ENCODE measurements around the gene SLC6A13. TPM values are rescaled to one million over a fixed set of nuclear protein-coding genes. Genes with fewer than 3 reads are reported as not detected.

Gene SLC6A13
- total RNA-seq, 1 experiment from 2014 or later = not detected

DNA sequence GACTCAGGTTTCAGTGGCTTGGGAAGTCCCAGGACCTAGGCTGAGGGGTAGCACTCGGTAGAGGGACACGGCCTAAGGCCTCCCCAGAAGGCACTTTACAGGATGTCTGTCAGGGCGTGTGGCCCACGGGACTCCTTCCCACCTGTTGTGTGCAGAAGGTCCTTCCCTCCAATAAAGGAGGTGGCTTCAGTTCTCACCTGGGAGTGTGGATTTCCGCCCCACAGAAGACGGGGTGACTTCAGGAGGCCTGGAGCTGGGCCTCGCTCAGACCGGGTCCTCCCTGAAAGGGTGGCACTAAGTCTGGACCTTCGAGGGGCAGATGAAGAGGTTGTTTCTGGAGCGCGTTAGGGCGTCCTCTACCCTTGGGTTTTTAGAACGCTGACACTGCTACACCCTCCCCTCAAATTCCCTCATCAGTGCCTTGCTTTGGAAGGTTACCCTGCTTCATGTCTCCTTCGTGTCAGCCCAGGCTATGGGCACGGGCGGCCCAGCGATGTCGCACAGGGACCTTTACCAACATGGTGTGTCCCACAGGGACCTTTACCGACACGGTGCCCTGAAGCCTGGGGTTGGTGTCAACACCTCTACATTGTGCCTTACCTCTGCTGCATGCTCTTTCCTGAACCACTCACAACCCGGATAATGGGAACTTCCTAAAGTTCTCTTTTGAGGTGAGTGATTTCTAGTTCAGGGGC lies 55.7 kb downstream of the SLC6A13 start:
- DNase-seq (ENCODE audit: low spot score) = no peak
- in situ Hi-C loops (cut with HindIII; ENCODE audit: low sequenced_read_pairs) = no loop called here

DNA sequence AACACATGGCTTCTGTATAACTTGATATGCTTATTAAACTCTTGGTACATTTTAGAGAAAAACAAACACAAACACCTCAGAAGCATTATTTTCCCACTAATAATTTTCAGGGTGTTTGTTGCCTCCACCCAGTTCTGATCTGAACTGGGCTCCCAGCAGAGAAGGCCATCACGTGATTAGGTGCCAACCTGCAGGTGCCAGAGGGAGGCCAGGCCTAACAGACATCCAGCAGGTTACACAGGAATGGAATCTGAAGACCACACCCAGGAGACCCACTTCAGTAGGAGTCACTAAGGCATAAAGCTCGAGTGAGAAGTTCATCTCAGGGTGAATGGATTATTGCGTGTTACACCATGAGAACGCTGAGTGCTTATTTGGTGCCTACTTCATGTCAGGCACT lies 57.6 kb downstream of the SLC6A13 start:
- in situ Hi-C loops (cut with HindIII; ENCODE audit: low sequenced_read_pairs) = no loop called here
- DNase-seq (ENCODE audit: low spot score) = no peak

DNA sequence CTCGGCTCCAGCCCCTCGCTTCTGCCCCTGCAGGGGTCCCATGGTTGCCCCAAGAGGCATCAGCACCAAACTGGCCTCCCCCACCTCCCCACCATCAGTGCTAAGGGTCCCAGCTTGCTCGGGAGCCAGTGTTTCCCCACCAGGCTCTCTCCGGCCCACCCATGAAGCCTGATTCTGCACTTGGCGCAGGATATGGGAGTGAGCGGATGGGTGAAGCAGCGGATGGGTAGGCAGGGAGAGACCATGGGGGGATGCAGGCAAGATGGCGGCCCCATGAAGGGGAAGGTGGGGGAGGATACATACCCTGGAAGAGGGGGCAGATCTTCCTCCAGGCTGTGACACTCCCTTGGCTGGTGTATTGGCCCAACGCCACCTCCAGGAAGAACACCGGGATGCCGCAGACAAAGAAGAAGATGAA lies 58.4 kb downstream of the SLC6A13 start:
- in situ Hi-C loops (cut with HindIII; ENCODE audit: low sequenced_read_pairs) = no loop called here
- DNase-seq (ENCODE audit: low spot score) = no peak

DNA sequence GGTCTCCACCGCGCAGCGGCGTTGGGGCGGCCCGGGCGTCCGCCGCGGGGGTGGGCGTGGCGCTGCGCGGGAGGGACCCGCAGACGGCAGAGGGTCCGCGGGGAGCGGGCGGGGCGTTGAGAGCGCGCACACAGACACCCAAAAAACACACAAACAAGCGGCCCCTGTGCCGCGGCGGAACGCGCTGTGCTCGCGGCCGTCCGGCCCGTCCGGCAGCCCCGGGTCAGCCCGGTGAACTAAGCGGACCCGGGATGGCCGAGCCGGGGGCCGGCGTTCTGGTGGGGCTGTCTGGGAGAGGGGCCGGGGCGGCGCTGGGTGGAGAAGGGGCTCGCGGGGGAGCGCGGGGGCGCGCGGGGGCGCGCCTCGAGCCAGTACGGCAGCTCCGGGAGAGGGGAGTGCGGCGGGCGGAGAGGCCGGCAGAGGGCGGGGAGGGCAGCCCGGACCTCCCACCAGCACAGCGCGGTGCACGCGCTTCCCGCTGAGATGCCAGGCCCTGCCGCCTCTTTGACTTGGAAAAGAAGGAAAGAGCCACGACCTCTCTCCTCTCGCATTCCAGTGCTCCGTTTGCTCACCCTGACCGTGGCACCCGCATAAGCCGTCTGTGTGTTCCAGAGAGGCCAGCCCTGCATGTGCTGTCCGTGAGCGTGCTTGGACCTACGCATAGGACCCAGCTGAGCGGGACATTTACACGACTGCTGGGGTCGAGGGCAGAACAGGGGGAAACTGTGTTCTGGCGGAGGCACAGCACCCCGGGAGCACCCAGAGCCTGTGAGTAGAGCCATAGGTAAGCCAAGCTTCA lies 59.0 kb downstream of the SLC6A13 start:
- peak; percentile 53 for DNase-seq (ENCODE audit: low spot score)
- in situ Hi-C loops (cut with HindIII; ENCODE audit: low sequenced_read_pairs) = no loop called here

DNA sequence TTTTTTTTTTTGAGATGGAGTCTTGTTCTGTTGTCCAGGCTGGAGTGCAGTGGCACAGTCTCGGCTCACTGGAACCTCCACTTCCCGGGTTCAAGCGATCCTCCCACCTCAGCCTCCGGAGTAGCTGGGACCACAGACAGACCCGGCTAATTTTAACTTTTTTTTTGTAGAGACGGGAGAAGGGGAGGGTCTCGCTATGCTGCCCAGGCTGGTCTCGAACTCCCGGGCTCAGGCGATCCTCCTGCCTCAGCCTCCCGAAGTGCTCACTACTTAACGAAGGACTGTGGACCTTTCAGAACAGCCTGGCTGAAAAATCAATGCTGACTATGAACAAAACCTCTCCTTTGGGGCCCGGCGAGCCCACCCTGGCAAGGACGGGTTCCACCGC lies 59.6 kb downstream of the SLC6A13 start:
- in situ Hi-C loops (cut with HindIII; ENCODE audit: low sequenced_read_pairs) = no loop called here

DNA sequence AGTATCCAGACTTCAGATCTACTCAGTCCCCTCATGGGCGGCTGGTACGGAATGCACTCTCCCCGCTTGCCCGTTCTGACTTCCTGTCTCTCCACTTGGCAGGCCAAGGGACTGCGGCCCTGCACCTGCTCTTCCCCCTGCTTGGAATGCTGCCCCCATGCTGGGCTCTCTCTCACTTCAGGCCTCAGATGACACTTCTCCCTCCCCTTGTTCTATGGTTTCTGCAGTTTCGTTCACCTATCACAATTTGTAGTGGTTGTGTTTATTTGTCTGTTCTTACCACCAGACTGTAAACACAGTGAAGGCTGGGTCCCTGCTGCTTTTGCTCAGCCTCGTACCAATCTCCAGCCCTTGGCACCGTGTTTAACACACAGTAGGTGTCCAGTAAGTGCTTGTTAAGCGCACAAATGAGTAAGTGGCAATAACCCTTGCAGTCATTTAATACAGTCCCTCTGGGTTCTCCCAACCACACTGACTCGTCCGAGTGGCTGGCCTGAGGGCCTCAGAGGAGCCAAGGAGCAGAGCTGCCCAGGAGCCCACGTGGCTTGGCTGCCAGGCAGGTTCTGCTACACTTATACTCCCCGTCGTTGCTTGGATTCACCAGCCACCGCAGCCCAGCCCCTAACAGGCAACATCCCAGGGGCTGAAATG lies 60.4 kb downstream of the SLC6A13 start:
- in situ Hi-C loops (cut with HindIII; ENCODE audit: low sequenced_read_pairs) = no loop called here
- DNase-seq (ENCODE audit: low spot score) = peak; percentile 92

More for the DNA sequence above, 59.6 kb downstream of the SLC6A13 start:
- no peak for DNase-seq (ENCODE audit: low spot score)

DNA sequence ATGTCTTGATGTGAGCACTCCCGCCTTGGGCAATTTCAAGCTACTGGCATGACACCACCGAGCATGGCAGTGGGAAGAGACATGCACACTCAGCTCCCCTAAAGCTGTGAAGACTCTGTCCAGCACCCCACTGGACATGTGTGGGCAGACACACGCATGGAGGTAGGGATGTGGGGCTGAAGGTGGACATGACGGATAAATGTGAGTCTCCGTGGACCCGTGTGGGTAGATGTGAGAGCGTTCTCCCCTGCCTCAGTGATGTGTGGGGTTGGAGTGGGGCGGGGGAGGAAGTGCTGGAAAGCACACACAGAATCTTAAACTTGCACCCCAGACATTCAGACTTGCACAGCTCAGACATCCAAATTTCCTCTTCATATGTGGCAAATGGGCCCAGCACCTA lies 61.3 kb downstream of the SLC6A13 start:
- in situ Hi-C loops (cut with HindIII; ENCODE audit: low sequenced_read_pairs) = no loop called here
- DNase-seq (ENCODE audit: low spot score) = no peak

DNA sequence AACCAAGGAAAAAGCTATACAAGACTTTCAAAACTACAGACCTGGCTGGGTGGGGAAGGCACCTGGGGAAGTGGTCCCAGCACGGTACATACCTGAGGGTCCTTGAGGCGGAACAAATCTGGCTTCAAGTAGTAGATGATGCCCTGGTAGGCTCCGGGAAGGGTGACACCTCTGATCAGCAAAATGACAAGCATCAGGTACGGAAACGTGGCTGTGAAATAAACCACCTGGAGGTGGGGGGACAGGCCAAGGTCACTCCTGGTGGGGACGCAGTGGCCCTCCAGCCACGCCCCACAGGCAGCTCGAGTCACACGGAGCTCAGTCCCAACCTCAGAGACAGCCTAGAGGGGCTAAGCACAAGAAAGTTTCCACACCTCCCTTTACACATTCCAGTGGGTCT lies 63.9 kb downstream of the SLC6A13 start:
- no peak for DNase-seq (ENCODE audit: low spot score)
- in situ Hi-C loops (cut with HindIII; ENCODE audit: low sequenced_read_pairs) = no loop called here

DNA sequence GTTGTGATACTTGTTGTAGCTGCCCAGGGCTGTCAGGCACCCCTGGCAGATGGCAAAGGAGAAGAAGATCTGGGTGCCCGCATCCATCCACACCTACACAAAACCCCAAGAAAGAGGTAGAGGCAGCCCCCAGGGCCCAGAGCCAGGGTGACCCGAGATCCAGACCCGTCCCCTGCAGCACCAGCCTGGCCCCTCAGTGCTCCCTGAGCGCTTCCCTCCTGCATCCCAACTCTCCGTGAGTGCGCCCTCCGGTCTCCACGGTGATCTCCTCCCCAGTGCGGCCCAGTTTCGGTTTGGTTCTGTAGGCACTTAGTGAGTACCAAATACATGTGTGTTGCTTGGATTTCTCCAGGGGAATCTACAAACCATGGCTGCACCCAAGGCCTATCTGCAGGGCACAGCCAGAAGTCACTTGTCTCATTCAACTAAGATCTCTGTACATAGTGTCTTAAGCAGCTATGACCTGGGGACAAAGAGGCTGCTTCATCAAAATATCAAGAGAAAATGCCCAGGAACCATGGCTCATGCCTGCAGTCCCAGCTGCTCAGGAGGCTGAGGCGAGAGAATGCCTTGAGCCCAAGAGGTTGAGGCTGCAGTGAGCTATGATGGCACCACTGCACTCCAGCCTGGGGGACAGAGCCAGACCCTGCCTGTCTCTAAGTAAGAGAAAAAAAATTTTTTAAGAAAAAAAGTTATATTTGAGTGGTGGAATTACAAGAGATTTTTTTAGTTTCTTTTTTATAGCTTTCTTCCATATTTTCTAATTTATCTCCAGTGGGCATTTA lies 64.5 kb downstream of the SLC6A13 start:
- in situ Hi-C loops (cut with HindIII; ENCODE audit: low sequenced_read_pairs) = no loop called here
- DNase-seq (ENCODE audit: low spot score) = no peak

DNA sequence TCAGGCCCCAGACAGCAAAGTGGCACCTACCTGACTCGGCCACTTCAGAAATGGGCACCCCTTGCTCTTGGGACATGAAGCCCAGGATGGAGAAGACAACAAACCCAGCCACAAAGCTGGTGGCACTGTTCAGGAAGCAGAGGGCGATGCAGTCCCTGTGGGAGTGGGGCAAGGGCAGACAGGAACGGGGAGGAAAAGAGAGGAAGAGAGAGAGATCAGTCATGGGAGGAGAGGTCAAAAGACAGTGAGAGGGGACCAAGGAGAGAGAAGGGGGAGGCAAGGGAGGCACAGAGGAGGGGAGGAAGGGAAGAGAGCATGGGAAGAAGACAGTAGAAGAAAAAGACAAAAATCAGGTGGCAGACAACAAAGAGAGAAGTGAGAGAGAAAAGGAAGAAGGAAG lies 65.3 kb downstream of the SLC6A13 start:
- no peak for DNase-seq (ENCODE audit: low spot score)
- in situ Hi-C loops (cut with HindIII; ENCODE audit: low sequenced_read_pairs) = no loop called here

DNA sequence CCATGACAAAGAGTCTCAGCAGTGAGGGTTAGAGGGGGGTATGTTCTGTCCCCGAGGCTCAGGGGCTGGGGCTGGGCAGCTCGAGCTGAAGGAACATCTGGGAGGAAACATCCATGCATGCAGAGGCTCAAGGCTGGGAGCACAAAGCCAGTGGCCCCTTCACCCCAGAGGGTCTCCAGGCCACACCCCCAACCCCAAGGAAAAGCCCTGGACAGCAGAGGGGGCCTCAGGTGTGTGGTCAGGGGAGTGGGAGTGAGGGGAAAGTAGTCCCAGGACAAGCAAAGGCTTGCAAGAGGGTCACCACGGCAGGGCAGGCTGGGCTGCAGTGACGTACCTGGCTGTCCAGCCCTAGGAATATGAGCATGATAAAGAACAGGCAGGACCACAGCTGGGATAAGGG lies 66.2 kb downstream of the SLC6A13 start:
- in situ Hi-C loops (cut with HindIII; ENCODE audit: low sequenced_read_pairs) = no loop called here

DNA sequence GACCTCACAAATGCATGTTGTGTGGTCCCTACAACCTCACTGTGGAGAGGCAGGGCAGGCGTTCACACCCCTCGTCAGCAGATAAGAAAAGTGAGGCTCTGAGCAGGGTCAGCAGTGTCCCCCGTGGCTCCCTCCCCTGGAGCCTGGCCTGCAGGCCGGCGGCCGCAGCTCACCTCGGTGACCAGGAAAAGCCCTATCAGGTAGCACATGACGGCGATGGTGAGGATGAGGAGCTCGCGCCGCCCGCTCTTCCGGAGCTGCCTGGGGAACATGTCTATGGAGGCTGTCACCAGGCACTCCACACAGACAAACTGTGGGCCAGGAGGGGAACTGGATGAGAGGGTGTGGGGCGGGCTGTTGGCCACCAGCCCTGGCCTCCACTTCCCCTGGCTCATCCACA lies 66.7 kb downstream of the SLC6A13 start:
- in situ Hi-C loops (cut with HindIII; ENCODE audit: low sequenced_read_pairs) = no loop called here

More for the DNA sequence above, 66.2 kb downstream of the SLC6A13 start:
- no peak for DNase-seq (ENCODE audit: low spot score)

DNA sequence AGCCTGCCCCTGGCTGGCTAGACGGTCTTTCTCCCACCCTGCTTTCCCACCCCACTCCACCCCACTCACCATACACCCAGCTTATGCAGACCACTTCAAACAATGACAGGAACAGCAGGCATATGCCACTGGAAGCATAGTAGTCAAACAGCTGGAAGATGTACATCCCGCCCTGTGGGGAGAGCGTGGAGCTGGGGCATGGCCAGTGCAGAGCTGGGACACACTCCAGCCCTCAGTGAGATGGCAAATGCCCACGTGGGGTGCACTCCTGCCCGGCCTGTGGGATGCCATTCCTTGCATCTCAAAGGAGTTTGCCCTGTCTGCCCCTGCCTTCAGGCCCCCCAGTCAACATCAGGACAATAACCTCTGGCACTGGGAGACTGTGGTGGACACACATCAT lies 67.5 kb downstream of the SLC6A13 start:
- in situ Hi-C loops (cut with HindIII; ENCODE audit: low sequenced_read_pairs) = no loop called here
- no peak for DNase-seq (ENCODE audit: low spot score)

More for the DNA sequence above, 66.7 kb downstream of the SLC6A13 start:
- DNase-seq (ENCODE audit: low spot score) = no peak

DNA sequence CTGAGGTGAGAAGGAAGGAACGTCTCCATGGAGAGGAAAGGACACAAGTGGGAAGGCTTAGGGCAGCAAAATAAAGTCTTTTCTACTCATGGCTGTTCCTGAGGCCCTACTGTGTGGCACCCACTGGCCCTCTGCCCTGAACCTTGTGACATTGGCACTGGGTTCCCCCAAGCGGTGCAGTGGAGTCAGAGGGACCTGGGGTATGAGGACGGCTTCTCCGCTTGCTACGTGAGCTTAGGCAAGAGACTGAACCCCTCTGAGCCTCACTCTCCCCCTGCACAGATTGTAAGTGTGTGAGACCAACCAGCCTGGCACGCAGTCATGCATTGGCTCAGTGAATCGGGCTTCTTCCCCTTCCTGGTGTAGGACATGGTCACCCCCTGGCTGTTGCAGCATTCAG lies 68.4 kb downstream of the SLC6A13 start:
- DNase-seq (ENCODE audit: low spot score) = no peak
- in situ Hi-C loops (cut with HindIII; ENCODE audit: low sequenced_read_pairs) = no loop called here

DNA sequence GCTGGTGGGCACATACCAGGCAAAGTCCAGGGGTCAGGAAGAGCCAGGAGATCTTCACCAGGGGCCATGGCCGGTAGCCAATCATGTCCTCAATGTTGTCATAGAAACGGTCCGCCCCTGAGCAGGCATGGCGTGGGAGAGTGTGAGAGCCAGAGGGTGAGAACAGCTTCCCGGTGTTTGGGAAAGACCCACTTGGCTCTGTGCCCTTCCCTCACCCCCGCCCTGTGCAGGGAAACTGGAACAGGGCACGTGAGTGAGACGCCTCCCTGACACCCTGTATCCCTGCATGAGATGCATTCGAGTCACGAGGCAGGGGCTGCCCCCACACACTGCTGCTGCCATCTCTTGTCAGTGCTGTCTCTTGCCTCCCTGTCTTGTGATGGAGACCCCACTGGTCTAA lies 69.4 kb downstream of the SLC6A13 start:
- DNase-seq (ENCODE audit: low spot score) = no peak
- in situ Hi-C loops (cut with HindIII; ENCODE audit: low sequenced_read_pairs) = no loop called here

DNA sequence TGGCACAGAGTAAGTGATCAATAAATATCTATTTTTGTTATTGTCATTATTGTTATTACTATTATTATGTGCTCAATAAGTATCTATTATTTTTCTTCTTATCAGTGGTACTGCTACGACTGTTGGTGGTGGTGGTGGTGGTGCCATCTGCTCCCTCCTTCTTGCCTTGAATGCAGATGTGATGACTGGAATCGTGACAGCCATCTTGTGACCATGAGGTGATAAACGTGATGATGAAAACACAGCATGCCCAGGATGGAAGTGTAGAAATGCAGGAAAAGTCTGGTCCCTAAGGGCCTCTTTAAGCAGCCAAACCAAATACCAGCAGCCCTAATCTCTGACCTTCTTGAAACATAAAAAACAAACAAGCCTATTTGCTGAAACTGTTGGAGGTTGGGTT lies 71.1 kb downstream of the SLC6A13 start:
- DNase-seq (ENCODE audit: low spot score) = no peak
- in situ Hi-C loops (cut with HindIII; ENCODE audit: low sequenced_read_pairs) = no loop called here

DNA sequence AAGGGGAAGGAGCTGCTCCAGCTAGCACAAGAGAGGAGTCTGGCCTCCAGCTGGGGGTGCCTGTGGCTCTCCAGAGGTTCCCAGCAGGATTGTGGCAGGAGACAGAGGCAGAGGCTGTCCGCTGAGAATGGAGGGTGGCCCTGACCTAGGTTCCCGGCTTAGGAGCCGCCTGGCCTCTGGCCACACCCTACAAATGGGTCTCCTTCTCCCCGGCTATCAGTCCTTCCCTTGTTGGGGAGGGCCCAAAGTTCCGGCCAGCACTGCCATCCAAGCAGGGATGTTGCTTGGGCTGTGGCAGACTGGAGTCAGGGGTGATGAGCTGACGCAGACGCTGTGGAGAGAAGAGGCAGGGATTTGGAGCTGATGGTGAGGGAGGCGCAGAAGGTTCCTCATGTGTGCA lies 71.8 kb downstream of the SLC6A13 start:
- DNase-seq (ENCODE audit: low spot score) = no peak
- in situ Hi-C loops (cut with HindIII; ENCODE audit: low sequenced_read_pairs) = no loop called here

DNA sequence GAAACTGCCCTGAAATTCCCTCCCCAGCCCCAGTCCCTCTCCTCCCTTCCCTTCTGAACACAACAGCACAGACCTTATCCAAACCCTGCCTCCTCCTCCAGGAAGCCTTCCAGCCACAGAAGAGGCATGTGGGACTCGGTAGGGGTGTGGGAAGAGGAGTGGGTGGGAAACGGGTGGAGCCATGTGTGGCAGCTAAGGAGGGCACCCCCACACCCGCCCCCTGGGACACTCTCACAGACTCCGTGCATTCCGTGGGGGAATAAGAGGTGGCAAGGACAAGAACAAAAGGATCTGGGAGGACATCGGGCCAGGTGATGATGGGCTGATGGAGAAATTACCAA lies 73.0 kb downstream of the SLC6A13 start:
- in situ Hi-C loops (cut with HindIII; ENCODE audit: low sequenced_read_pairs) = no loop called here
- DNase-seq (ENCODE audit: low spot score) = no peak

DNA sequence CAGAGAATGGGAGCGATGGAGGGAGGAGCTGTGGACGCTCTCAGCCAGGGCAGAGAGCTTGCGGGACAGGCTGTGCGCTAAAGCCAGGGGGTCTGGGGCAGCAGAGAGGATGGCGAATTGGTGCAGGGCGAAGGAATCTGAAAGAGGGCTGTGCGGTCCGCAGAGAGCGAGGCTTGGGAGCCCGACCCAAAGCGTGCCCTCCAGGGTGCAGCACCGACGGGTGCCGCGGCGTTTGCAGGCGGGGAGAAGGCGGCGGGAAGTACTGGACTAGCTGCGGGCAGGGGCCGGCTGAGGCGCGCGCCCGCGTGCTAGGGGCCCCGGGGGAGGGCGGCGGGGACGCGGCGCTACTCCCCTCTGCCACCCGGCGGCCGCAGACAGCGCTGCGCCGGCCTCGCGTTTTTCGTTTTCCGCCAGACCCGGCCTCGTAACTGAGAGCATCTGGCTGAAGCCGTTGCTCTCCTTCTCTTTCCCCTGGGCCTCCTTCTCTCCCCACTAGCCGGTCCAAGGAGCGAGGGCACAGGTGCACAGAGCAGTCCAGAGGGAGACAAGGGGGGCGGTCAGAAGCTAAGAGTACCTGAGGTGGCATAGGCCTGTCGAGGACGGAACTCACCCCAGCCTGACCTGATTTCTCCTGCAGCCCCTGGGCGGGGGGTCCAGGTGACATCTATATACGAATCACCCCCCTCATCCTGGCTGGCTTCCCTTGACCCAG lies 73.6 kb downstream of the SLC6A13 start:
- DNase-seq (ENCODE audit: low spot score) = peak; percentile 73
- in situ Hi-C loops (cut with HindIII; ENCODE audit: low sequenced_read_pairs) = no loop called here

Data from G401 (cell line).